OCI-LY3 (cell line): ENCODE measurements around the gene MICALL2.
"Not testable (repeated sequence)": the region's sequence is repeated elsewhere in the genome, so short reads cannot be mapped to it uniquely, and the experiment has no call there.

Experiments used
- H2AFZ ChIP-seq: fragments of 200-600, 300-600 bp; shearing (Covaris generic); 2 replicates; pipeline ENCODE4 v1.6.0; 2014; ENCODE audit warnings: antibody characterized with exemption, low read depth, low read length
- H3K27ac ChIP-seq: fragments of 200-600, 300-600 bp; sonication (generic); 2 replicates; pipeline ENCODE4 v1.5.1; 2014; ENCODE audit warnings: mild to moderate bottlenecking, low read length, moderate library complexity, mixed read lengths
- H3K27me3 ChIP-seq: fragments of 200-600, 300-600 bp; sonication (generic); 2 replicates; pipeline ENCODE4 v1.6.1; 2014; ENCODE audit warnings: low read depth, low read length, mixed read lengths
- H3K36me3 ChIP-seq: fragments of 200-600, 300-600 bp; sonication (generic); replicated peaks from 2 replicates; pipeline ENCODE3; 2014; ENCODE audit warnings: low read depth, low read length, mixed read lengths
- H3K4me1 ChIP-seq: fragments of 300-600, 200-600 bp; sonication (generic); 2 replicates; pipeline ENCODE4 v1.6.1; 2014; ENCODE audit warnings: low read length, mixed read lengths
- H3K4me2 ChIP-seq: fragments of 200-600, 300-600 bp; sonication (generic); 2 replicates; pipeline ENCODE4 v1.6.1; 2014; ENCODE audit warnings: low read length, mixed read lengths
- H3K4me3 ChIP-seq: fragments of 300-600, 200-600 bp; sonication (generic); 2 replicates; pipeline ENCODE4 v1.5.1; 2014; ENCODE audit warnings: antibody characterized with exemption, mild to moderate bottlenecking, low read length, moderate library complexity
- H3K79me2 ChIP-seq: fragments of 300-600, 200-600 bp; shearing (Covaris generic); 2 replicates; pipeline ENCODE4 v1.6.1; 2014; ENCODE audit warnings: mild to moderate bottlenecking, low read length, mixed read lengths
- H3K9ac ChIP-seq: fragments of 300-600, 200-600 bp; shearing (Covaris generic); 2 replicates; pipeline ENCODE4 v1.6.0; 2014; ENCODE audit warnings: mild to moderate bottlenecking, low read length, moderate library complexity
- H3K9me3 ChIP-seq: fragments of 200-600, 300-600 bp; shearing (Covaris generic); 2 replicates; pipeline ENCODE4 v1.6.1; 2014; ENCODE audit warnings: low read length, mixed read lengths; ENCODE audit not compliant: insufficient read depth
- H4K20me1 ChIP-seq: fragments of 200-600, 300-600 bp; sonication (generic); 2 replicates; pipeline ENCODE4 v1.6.1; 2016; ENCODE audit warnings: low read length, mixed read lengths; ENCODE audit not compliant: insufficient read depth
- CTCF ChIP-seq: fragments of 200-600, 300-600 bp; sonication (generic); IDR thresholded peaks from 2 replicates; pipeline ENCODE4 v1.5.1; 2014; ENCODE audit warnings: antibody characterized with exemption, low read length, low read depth
- EZH2phosphoT487 ChIP-seq: fragments of 200-600 bp; shearing (Covaris generic); IDR thresholded peaks from 2 replicates; pipeline ENCODE4 v1.6.1; 2018; ENCODE audit warnings: antibody characterized with exemption, mixed run types, low read depth

The MICALL2 gene

DNA sequence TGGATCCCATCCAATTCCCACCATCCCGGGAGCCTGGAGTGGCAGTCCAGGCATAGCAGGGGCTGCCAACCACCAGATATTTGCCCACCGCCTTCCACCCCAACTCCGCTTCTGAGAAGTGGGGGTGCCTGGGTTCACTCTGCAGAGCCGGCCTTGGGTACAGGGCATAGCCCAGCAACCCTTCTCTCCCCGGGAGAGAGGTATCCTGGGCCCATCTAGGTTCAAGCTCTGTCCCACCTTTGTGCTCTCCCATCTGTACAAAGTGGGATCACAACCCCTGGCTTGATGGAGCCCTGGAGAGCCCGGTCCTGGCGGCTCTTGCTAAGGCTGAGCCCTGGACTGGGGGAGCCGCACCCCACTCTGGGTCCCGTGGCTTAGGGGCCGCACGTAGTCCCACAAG lies 12.2 kb downstream of the MICALL2 start:
- no peaks in the 10 kb centered on the region for H3K36me3 ChIP-seq
- H3K27me3 ChIP-seq = no peaks in the 10 kb centered on the region
- no peaks in the 10 kb centered on the region for H3K9me3 ChIP-seq
- H4K20me1 ChIP-seq = no peaks in the 10 kb centered on the region
- H3K9ac ChIP-seq = no peak overlapping the region
- no peak overlapping the region for H2AFZ ChIP-seq
- TF ChIP-seq CTCF = no peak
- no peak for TF ChIP-seq EZH2phosphoT487
- H3K4me2 ChIP-seq = no peak overlapping the region
- H3K4me1 ChIP-seq = no peaks in the 10 kb centered on the region
- no peak overlapping the region for H3K4me3 ChIP-seq
- no peaks in the 10 kb centered on the region for H3K79me2 ChIP-seq
- no peak overlapping the region for H3K27ac ChIP-seq

GRCh38 chr7:1446620-1447032 lies 12.6 kb downstream of the MICALL2 start:
- Histone ChIP-seq H3K79me2 (no peaks in the 10 kb centered on the region), H3K4me1 (no peaks in the 10 kb centered on the region), H4K20me1 (no peaks in the 10 kb centered on the region), H3K9me3 (no peaks in the 10 kb centered on the region), H2AFZ (no peak overlapping the region), H3K9ac (no peak overlapping the region), H3K36me3 (no peaks in the 10 kb centered on the region), H3K4me3 (no peak overlapping the region), H3K4me2 (no peak overlapping the region), H3K27ac (no peak overlapping the region), H3K27me3 (no peaks in the 10 kb centered on the region)
- TF ChIP-seq CTCF (no peak), EZH2phosphoT487 (no peak)

DNA sequence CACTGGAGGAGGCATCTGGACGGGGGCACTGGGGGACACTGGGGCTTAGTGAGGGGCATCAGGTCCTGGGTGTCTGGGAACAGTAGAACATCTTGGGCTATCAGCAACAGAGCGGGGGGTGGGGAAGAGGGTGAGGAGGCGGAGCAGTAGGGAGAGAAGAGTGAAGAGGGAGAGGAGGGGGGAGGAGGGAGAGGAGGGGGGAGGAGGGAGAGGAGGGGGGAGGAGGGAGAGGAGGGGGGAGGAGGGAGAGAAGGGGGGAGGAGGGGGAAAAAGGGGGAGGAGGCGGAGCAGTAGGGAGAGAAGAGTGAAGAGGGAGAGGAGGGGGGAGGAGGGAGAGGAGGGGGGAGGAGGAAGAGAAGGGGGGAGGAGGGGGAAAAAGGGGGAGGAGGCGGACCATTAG lies 13.2 kb downstream of the MICALL2 start:
- not testable (repeated sequence) for H3K27ac ChIP-seq, H3K9ac ChIP-seq

DNA sequence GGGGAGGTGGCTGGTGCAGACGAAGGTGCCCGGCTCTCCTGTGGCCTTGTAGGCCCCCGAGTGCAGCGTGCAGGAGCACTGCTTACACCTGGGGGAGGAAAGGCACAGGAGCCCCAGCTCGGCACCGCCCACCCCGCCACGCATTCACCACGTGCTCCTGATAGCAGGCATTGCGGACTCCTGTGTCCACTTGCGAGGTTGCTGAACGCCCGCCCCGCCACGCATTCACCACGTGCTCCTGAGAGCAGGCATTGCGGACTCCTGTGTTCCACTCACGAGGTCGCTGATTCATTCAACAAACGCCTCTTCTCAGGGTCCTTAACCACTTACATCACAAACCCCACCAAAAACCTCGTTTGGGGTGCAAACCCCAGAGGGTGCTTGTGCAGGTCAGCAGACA lies 13.9 kb downstream of the MICALL2 start:
- TF ChIP-seq CTCF (no peak), EZH2phosphoT487 (no peak)
- Histone ChIP-seq H3K4me3 (no peak overlapping the region), H3K79me2 (no peaks in the 10 kb centered on the region), H3K27me3 (no peaks in the 10 kb centered on the region), H3K36me3 (no peaks in the 10 kb centered on the region), H3K9me3 (no peaks in the 10 kb centered on the region), H3K27ac (no peak overlapping the region), H3K9ac (no peak overlapping the region), H3K4me1 (no peaks in the 10 kb centered on the region), H4K20me1 (no peaks in the 10 kb centered on the region), H3K4me2 (no peak overlapping the region), H2AFZ (no peak overlapping the region)

More for the DNA sequence above, 13.2 kb downstream of the MICALL2 start:
- not testable (repeated sequence) for H3K4me3 ChIP-seq, H3K79me2 ChIP-seq, H4K20me1 ChIP-seq, H2AFZ ChIP-seq, H3K4me1 ChIP-seq, H3K27me3 ChIP-seq, H3K4me2 ChIP-seq, H3K9me3 ChIP-seq, H3K36me3 ChIP-seq

GRCh38 chr7:1444925-1445322 lies 14.3 kb downstream of the MICALL2 start:
- Histone ChIP-seq H3K9me3 (no peaks in the 10 kb centered on the region), H4K20me1 (no peaks in the 10 kb centered on the region), H3K4me3 (no peak overlapping the region), H3K79me2 (no peaks in the 10 kb centered on the region), H3K27me3 (no peaks in the 10 kb centered on the region), H3K36me3 (no peaks in the 10 kb centered on the region), H3K4me2 (no peak overlapping the region), H3K4me1 (no peaks in the 10 kb centered on the region), H3K27ac (no peak overlapping the region), H2AFZ (no peak overlapping the region), H3K9ac (no peak overlapping the region)
- TF ChIP-seq EZH2phosphoT487 = no peak
- TF ChIP-seq CTCF = no peak
